Stimulated activated CD4-positive, alpha-beta T cell treated with anti-CD3 and anti-CD28 coated beads, TNF-alpha, amount 100 ng/mL, for 24 hours (primary cell): ENCODE measurements around the gene GLRA1.
"Not testable (repeated sequence)": the region's sequence is repeated elsewhere in the genome, so short reads cannot be mapped to it uniquely, and the experiment has no call there.

Source experiments
- DNase-seq, 3 experiments: peaks; one replicate each; pipeline ENCODE4 v3.0.0-alpha.2; 2020; ENCODE audit warnings: low read depth in 3 of 3

Gene GLRA1

GRCh38 chr5:151819830-151820229 lies 104.8 kb downstream of the GLRA1 start:
- no peak for DNase-seq

- no peak for DNase-seq
These were observed 109.6 kb downstream of the GLRA1 start for GRCh38 chr5:151815051-151815450.

GRCh38 chr5:151812757-151813309 lies 111.8 kb downstream of the GLRA1 start:
- DNase-seq, result no peak

GRCh38 chr5:151811593-151812321 lies 112.9 kb downstream of the GLRA1 start:
- DNase-seq, result no peak

- no peak for DNase-seq
These were observed 113.8 kb downstream of the GLRA1 start for GRCh38 chr5:151810897-151811296.

GRCh38 chr5:151810449-151810848 lies 114.2 kb downstream of the GLRA1 start:
- DNase-seq, result no peak

GRCh38 chr5:151808451-151809169 lies 116.0 kb downstream of the GLRA1 start:
- no peak for DNase-seq

- no peak for DNase-seq
These were observed 119.0 kb downstream of the GLRA1 start for GRCh38 chr5:151805414-151806223.

- DNase-seq, result no peak
These were observed 124.1 kb downstream of the GLRA1 start for GRCh38 chr5:151800532-151800931.

GRCh38 chr5:151799407-151799806 lies 125.2 kb downstream of the GLRA1 start:
- no peak for DNase-seq

- no peak for DNase-seq
These were observed 126.0 kb downstream of the GLRA1 start for GRCh38 chr5:151798674-151799073.

- DNase-seq, result no peak
These were observed 129.2 kb downstream of the GLRA1 start for GRCh38 chr5:151795426-151795825.

GRCh38 chr5:151793358-151793757 lies 131.3 kb downstream of the GLRA1 start:
- DNase-seq, result no peak

GRCh38 chr5:151787817-151788216 lies 136.8 kb downstream of the GLRA1 start:
- DNase-seq, result no peak

GRCh38 chr5:151786468-151786867 lies 138.2 kb downstream of the GLRA1 start:
- no peak for DNase-seq

GRCh38 chr5:151784141-151784540 lies 140.5 kb downstream of the GLRA1 start:
- DNase-seq, result no peak

GRCh38 chr5:151783664-151784063 lies 141.0 kb downstream of the GLRA1 start:
- not testable (repeated sequence) for DNase-seq

GRCh38 chr5:151781201-151781600 lies 143.4 kb downstream of the GLRA1 start:
- no peak for DNase-seq

- no peak for DNase-seq
These were observed 144.3 kb downstream of the GLRA1 start for GRCh38 chr5:151780348-151780747.

GRCh38 chr5:151779531-151780125 lies 145.0 kb downstream of the GLRA1 start:
- DNase-seq, result no peak

- no peak for DNase-seq
These were observed 149.5 kb downstream of the GLRA1 start for GRCh38 chr5:151775025-151775606.
